Coronary artery (tissue), 2 donors: ENCODE data around the gene CCNJ.

Experiments used
- DNase-seq: peaks from one replicate; pipeline ENCODE4 v3.0.0-alpha.2; 2017; ENCODE audit warnings: low spot score
- H3K27ac ChIP-seq, 2 donors: fragments of 200-600 bp; sonication (generic); one replicate each; pipeline ENCODE4 v1.5.1; 2016 to 2019
- H3K4me3 ChIP-seq: fragments of 200-600 bp; sonication (generic); 2 replicates; pipeline ENCODE4 v1.5.1; 2016; ENCODE audit warnings: mild to moderate bottlenecking, moderate library complexity
- TF ChIP-seq, protein P1 (sequence below): fragments of 200-600 bp; sonication (generic); IDR thresholded peaks from one replicate; pipeline ENCODE4 v1.5.1; 2019; ENCODE audit warnings: antibody characterized with exemption

CCNJ gene

DNA sequence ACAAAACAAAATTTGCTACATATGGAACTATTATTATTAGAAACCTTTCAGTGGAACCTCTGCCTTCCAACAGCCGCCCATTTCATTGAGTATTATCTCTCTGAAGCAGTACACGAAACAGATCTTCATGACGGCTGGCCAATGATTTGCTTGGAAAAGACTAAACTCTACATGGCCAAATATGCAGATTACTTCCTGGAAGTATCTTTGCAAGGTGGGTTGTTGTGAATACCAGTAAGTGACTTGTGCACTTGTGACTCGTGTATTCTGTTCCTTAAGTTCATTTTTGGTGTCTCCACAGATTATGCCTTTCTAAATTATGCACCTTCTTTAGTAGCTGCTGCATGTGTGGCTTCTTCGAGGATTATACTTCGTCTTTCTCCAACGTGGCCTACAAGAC is 13.4 kb downstream of the CCNJ start:
- Histone ChIP-seq H3K4me3 (no peak overlapping the region), H3K27ac (no peak overlapping the region)
- DNase-seq = no peak
- TF ChIP-seq, protein P1, sequence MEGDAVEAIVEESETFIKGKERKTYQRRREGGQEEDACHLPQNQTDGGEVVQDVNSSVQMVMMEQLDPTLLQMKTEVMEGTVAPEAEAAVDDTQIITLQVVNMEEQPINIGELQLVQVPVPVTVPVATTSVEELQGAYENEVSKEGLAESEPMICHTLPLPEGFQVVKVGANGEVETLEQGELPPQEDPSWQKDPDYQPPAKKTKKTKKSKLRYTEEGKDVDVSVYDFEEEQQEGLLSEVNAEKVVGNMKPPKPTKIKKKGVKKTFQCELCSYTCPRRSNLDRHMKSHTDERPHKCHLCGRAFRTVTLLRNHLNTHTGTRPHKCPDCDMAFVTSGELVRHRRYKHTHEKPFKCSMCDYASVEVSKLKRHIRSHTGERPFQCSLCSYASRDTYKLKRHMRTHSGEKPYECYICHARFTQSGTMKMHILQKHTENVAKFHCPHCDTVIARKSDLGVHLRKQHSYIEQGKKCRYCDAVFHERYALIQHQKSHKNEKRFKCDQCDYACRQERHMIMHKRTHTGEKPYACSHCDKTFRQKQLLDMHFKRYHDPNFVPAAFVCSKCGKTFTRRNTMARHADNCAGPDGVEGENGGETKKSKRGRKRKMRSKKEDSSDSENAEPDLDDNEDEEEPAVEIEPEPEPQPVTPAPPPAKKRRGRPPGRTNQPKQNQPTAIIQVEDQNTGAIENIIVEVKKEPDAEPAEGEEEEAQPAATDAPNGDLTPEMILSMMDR = no peak

DNA sequence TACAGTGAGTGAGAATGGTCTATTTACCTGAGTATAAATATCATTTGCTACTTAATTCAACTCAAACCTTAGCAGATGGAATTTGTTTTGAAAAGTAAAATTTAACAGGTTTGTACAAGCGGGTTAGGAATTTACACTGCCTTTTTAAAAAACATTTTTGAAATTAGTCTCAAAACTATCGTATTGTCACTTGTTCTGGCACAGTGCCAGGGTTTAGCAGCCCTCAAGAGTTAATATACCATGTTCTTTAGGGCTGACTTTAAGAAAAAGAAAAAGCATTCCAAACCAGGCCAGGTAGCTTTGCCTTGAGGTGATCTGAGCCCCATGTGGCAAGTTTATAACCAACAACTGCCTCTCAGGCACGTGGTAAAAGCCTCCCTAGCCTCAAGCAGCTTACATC is 17.8 kb downstream of the CCNJ start:
- H3K4me3 ChIP-seq = no peak overlapping the region
- H3K27ac ChIP-seq = no peak overlapping the region
- no peak for DNase-seq
- TF ChIP-seq, protein P1 = no peak

DNA sequence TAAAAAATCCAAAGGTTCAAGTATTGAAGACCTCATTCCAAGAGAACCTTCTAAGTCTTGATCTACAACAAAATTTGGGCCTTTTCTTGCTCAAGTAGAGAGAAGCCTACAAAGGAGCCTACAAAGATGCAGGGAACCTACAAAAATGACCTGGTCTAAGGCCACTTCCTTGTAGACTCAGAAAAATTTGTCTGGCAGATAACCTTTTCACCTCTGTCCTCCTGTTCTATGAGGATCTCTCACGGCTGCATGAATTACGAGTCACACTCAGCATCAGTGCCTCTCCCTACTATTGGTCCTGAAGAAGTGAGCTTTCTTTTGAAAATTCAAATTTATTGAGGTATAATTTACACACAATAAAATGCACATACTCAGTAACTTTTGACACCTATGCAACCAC is 29.3 kb downstream of the CCNJ start:
- H3K27ac ChIP-seq = no peak overlapping the region
- DNase-seq = no peak
- TF ChIP-seq, protein P1 = no peak
- H3K4me3 ChIP-seq = no peak overlapping the region

DNA sequence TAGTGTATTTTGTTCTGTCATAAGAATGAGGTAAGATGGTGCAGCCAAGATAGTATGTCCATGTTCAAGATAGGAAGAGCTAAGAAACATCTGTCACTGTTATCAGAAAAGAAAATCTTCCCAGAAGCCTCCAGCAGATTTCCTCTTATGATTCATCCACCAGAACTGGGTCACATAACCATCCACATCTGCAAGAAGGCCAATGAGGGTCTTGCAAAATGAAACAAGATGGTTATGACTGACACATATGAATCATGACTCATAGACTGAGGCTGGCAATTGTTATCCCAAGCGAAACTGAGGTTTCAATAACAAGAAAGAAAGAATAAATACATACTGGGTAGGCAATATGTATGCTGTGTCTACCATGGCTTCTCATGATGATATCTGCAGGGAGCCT is 30.3 kb downstream of the CCNJ start:
- no peak overlapping the region for H3K4me3 ChIP-seq
- TF ChIP-seq, protein P1 = no peak
- H3K27ac ChIP-seq = no peak overlapping the region
- no peak for DNase-seq

DNA sequence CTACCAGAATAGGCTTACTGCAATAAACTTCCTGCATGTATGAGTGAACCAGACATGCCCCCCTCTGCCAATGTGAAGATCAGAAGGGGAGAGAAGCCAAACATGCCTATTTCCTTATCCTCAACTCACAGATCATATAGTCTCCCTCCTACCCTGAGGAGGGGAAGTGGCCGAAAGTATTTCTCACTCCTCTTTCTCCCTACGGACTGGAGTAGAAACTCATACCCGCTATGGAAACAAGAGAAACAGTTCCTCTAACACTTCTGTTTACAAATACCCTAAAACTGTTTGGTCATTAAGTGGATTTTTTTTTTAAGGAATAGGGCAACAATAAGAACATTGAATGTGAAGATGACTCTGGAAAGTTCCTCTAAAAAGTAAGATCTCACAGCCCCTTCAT is 31.4 kb downstream of the CCNJ start:
- DNase-seq = no peak
- Histone ChIP-seq H3K4me3 (no peak overlapping the region), H3K27ac (no peak overlapping the region)
- TF ChIP-seq, protein P1 = no peak

DNA sequence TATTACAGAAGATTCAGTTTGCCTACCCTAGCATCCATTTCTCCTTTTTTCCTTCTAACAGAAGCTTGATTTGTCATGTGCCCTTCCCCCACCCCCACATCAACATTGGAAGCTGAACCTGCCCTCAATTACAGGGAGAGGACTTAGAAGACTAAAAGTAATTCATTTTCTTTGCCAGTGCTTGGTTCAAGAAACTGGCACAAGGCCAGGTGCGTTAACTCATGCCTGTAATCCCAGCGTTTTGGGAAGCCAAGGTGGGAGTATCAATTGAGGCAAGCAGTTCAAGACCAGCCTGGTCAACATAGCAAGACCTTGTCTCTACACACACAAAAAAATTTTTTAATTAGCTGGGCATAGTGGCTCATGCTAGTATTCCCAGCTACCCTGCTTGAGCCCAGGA is 32.6 kb downstream of the CCNJ start:
- no peak overlapping the region for H3K27ac ChIP-seq
- no peak for DNase-seq
- no peak overlapping the region for H3K4me3 ChIP-seq
- TF ChIP-seq, protein P1 = no peak

DNA sequence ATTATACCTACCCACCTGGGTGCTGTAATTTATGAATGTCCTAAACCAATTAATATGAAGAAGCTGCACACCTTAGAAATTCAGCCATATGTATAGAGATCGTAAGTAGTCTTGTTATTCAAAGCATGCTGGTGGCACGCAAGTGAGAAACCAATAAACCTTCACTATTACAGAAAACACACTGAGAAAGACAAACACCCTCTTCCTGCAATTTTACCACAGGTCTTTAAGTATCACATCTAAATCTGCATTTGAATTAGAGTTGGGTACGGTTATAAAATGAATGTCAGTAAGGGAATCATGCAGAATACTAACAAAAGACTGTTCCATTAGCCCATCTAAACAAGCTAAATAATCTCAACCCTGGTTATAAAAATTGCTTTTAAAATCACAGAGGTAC is 33.8 kb downstream of the CCNJ start:
- TF ChIP-seq, protein P1 = no peak
- no peak overlapping the region for H3K4me3 ChIP-seq
- H3K27ac ChIP-seq = no peak overlapping the region

More for the DNA sequence above, 33.8 kb downstream of the CCNJ start:
- DNase-seq = no peak
